Measurements from ENCODE around the gene PLEKHB1. TPM values are rescaled to one million over a fixed set of nuclear protein-coding genes. Genes with fewer than 3 reads are reported as not detected.
A peak's percentile ranks its signal among the peaks of the same experiment; 100 is the strongest.

The PLEKHB1 gene, protein sequence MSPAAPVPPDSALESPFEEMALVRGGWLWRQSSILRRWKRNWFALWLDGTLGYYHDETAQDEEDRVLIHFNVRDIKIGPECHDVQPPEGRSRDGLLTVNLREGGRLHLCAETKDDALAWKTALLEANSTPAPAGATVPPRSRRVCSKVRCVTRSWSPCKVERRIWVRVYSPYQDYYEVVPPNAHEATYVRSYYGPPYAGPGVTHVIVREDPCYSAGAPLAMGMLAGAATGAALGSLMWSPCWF
- polyA plus RNA-seq (ENCODE audit: insufficient read length) = 1.5 TPM

DNA sequence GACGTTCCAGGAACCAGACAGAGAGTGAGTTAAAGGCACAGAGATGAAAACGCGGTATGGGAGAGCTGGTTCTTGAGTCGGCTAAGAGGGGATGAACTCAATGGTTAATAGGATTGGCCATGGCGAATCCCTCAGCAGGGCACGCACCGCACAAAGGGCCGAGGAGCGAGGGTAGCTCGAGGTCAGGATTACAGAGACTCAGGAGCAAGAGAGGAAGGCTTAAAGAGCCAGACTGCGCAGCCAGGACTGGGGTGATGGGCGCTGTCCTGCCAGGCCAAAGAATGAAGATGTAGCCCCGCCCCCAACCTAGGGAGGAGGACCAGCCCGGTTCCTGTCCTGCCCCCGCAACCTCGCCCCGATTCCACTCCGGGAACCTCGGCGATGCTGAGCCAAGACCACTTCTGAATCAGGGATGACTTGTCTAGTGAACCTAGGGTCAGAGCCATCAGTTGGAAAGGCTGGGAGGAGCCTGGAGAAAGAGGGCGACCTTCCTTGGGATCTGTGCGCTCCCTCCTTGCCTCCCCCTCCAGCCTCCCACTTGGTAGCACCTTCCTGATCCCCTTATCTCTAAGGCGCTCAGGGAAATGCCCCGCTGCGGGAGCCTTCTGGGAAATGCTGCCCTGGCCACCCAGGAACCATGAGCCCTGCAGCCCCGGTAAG lies at the start of gene PLEKHB1:
TSS of gene PLEKHB1 (plus strand) at position 610 of the 660 bp plus-strand sequence. CDS start at position 638, 28 bp downstream.
- no peak for DNase-seq (ENCODE audit: low read depth)

DNA sequence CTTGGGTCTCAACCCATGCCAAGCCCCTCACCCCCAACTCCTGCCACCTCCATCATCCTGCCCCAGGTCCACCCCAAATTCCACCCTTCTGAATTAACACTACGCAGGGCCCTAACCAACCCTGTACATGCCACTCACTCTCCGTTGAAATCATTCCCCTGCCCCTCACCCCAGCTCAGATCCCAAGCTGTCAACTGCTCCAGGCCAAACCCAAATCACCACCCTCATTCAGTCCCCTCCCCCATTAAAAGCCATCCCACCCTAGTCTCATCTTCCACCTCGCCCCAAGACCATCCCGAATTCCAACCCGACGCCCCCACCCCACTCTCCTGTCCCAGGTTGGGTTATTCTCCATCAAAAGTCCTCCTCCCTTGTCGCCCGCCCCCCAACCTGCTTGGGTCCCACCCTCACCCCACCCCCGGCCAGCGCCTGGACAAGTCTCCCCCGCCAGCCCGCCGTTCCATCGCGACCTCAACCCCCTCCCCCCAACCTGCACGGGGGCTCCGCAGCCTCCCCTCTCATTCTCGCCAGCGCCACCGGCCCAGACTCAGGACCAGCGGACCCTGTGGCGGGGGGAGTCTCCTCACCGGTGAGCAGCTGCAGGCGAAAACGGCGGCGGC lies 48.9 kb upstream of the PLEKHB1 start:
- no peak for DNase-seq (ENCODE audit: low read depth)

DNA sequence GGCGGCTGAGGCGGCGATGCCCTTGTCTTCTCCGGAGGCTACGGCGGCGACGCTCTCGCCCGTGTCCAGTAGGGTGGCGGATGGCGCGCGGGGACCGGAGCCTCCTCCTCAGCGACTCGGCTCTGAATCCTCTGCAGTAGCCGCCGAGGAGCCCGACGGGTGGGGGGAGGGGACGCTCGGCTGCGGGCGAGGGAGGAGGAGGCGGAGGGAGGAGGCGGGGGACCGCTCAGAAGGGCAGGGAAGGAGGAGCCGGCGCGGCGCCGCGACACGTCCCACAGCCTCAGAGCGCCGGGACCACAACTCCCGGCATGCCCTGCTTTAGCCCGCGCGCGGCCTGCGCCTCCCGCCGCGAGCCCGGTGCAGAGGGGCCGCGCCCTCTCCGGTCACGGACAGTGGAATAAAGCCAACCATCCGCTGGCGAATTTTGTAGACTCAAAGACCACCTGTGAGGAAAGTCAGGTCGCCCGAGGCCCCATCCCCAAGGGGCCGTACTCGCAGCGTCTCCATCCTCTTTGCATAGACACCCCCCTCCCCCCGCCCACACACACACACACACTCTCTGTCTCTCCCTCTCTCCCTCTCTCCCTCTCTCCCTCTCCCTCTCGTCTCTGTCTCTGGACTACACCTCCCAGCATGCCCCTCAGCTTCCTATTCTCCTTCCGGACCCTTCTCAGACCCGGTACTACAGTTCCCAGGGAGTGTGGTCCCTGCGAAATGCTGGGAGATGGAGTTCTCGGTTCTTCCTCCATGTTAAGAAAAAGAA lies 48.2 kb upstream of the PLEKHB1 start, which contains the start of gene FAM168A:
TSS of gene FAM168A (minus strand) at position 157 of the 763 bp plus-strand sequence. CDS start 129,638 bp downstream, outside the sequence.
- peak; percentile 96 for DNase-seq (ENCODE audit: low read depth)

DNA sequence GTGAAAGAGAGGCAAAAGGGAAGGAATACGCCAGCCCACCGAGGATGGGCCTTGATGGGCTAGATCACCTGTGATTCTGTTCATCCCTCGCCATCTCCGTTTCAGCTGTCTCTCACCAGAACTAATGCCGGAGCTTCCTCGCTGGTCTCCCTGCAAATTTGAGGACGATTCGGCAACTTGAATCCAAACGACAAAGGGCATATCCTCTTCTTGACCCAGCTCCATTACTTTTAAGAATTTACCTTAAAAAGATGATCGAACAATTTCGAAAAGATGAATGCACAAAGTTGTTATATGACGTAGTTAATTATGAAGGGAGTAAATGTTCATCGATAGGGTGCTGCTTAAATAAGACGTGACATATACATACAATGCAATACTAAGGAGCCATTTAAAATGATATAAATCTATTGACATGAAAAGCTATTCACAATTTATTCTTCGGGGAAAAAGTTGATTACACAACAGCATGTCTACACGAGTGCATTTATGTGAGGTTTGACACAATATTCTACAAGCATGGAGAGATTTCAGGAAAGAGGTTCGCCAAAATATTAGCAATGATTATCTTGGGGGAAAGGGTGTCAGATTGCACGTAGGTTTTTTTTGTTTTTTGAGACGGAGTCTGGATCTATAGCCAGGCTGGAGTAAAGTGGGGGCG lies 47.5 kb upstream of the PLEKHB1 start:
- DNase-seq (ENCODE audit: low read depth) = no peak

DNA sequence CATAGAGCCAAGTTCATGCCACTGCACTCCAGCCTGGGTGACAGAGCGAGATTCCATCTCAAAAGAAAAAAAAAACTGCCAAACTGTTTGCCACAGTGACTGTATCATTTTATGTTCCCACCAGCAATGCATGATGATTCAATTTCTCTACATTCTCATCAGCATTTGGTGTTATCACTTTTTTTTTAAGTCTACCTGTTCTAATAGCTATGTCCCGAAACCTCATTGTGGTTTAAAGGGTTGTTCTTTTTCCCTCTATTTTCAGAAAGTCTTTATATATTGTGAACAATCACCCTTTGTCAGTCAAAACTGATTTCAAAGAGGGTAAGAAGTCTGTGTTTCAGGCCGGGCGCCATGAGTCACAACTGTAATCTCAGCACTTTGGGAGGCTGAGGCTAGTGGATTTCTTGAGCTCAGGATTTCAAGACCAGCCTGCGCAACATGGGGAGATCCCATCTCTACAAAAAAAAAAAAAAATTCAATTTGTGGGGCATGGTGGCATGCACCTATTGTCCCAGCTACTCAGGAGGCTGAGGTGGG lies 33.7 kb upstream of the PLEKHB1 start:
- DNase-seq (ENCODE audit: low read depth) = no peak

DNA sequence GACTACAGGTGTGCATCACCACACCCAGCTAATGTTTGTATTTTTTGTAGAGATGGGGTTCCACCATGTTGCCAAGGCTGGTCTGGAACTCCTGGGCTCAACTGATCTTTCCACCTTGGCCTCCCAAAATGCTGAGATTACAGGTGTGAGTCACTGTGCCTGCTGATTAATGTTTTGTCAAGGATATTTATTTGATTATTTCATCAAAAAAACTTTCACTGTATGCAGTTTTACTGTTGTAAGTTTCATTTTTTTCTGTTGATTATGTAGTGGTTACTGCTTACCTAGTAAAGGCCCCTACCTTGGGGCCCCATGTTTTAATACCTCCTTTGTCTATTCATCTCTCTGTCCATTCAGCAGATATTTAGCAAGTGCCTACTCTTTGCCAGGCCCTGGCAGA lies 31.8 kb upstream of the PLEKHB1 start:
- DNase-seq (ENCODE audit: low read depth) = no peak

DNA sequence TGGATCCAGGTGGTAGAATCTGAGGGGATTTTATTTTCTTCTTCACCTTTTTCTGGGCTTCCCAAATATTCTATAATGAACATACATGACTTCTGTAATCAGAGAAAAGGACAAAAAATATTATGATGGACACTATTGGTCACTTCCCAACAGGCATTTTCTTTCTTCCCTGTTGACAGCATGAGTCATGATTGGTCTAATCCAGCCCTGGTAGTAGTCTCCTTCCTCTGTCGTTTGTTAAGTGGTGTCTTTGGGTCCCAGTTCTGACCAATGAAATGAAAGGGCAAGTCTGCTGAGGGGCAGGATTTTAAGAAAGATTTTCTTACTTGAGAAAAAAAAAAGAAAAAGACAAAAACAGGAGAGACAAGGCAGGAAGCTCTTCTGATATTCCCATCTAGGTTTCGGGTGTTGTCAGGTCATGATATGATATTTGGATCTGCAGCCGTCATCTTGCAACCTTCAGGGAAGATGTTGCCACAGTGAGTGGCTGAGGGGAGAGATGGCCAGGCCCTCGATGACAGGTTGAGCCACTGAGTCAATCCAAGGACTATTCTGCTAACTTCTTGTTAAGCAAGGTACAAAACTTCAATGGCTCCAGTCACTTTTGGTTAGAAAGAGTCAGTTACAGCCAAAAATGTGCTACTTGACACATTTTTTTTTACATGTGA lies 23.3 kb upstream of the PLEKHB1 start:
- no peak for DNase-seq (ENCODE audit: low read depth)

DNA sequence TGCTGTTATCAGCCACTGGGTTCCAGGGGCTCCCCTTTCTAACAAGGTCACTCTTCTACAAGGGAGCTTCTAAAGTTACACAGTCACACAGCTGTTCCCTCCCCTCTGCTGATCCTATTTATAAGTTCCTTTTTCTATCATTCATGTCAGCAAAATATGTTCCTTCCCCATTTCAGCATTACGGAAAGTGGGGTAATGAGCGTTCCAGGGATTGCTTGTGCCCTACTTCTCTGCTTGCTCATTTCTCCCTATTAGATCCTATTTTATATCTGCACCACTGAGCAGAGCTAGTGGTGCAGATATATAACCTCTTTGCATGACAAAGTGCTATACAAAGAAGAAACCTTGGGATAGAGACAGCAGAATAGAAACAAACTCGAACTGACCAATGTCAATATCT lies 22.7 kb upstream of the PLEKHB1 start:
- DNase-seq (ENCODE audit: low read depth) = no peak

DNA sequence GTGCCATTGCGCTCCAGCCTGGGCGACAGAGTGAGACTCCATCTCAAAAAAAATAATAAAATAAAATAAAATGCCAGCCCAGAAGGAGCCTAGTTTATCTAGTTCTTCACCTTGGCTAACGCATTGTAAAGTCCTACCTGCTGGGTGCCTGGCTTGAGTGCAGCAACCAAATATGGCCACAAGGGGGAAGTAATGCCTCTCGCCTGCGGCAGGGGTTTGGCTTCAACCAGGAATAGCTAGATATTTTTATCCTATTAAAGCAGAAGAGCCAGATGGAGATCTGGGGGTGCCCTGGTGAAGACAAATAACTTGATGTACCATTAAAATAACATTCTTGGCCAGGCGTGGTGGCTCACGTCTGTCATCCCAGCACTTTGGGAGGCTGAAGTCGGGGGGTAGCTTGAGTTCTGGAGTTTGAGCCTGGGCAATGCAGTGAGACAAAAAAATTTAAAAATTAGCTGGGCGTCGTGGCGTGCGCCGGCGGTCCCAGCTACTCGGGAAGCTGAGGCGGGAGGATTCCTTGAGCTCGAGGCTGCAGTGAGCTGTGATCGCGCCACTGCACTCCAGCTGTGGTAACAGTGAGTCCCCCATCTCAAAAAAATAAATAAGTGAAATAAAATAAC lies 20.6 kb upstream of the PLEKHB1 start:
- DNase-seq (ENCODE audit: low read depth) = peak; percentile 46

DNA sequence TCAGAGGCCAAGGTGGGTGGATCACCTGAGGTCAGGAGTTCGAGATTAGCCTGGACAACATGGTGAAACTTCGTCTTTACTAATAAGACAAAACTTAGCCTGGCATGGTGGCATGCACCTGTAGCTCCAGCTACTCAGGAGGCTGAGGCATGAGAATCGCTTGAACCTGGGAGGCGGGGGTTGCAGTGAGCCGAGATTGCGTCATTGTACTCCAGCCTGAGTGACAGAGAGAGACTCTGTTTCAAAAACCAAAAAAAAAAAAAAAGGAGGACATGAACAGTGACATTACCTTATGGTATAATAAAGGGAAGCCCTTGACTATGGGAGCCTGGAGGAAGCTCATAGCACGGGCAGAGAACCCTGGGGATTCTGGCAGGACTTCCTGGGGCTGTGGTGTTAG lies 16.5 kb upstream of the PLEKHB1 start:
- no peak for DNase-seq (ENCODE audit: low read depth)

DNA sequence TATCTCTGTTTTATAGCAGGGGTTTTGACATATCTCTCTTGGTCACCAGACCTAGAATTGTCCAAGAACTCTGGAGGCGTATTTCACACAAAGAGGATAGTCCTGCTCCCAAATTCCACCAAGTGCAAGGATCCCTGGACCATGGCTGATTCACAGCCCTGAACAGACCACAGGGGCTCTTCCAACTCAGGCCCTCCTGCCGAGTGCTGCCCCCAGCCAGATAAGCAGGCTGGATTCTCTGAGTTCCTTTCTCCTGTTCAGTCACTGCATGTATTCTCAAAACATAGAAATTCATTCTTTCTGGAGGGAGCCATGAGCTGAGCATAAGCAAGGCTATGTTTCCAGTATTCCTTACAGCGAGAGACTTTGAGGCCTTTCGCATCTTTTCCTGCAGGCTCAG lies 13.4 kb upstream of the PLEKHB1 start:
- no peak for DNase-seq (ENCODE audit: low read depth)

DNA sequence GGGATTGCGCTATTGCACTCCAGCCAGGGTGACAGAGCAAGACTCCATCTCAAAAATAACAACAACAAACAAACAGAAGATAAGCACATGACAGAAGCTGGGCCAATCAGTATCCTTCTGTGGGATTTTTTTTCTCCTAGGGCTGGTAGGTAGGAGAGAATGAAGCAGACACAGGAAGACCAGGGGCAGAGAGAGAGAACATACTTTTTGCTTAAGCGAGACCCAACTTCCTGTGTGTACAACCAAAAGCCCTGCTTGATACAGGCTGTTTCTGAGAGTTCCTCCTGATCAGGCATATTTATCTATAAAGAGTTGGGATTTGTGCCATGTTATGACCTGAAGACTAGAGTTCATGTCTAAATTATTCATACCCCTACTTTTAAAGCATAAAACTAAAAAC lies 12.4 kb upstream of the PLEKHB1 start:
- DNase-seq (ENCODE audit: low read depth) = no peak

DNA sequence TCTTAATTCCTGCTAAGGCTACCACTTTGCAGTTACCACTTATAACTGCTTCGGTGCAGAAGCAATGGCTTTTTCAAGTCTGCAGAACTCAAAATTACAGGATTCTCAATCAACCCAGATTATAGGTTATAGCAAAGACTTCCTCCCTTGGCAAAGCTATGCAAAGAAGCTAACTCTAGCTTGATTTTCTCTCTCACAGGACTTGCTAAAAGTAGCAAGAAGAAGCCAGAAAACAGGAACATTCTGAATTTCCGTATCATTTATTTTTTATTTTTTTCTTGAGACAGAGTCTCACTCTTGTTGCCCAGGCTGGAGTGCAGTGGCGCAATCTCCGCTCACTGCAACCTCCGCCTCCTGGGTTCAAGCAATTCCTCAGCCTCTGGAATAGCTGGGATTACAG lies 10.7 kb upstream of the PLEKHB1 start:
- DNase-seq (ENCODE audit: low read depth) = no peak

DNA sequence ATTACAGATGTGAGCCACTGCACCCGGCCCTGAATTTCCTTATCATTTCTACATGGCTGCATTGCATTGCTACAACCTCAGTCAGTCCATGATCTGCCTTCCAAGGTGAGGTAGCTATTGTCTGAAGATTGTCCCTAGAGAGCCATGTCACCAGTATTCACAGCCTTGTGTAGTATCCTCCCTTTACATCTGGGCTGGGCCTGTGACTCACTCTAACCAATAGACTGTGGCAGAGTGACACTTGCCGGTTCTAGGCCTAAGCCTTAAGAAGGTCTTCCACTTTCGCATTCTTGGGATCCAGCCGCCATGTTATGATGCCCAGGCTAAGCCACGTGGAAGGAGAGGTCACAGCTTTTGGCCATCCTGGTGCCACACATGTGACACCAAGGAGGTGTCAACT lies 10.1 kb upstream of the PLEKHB1 start:
- no peak for DNase-seq (ENCODE audit: low read depth)

DNA sequence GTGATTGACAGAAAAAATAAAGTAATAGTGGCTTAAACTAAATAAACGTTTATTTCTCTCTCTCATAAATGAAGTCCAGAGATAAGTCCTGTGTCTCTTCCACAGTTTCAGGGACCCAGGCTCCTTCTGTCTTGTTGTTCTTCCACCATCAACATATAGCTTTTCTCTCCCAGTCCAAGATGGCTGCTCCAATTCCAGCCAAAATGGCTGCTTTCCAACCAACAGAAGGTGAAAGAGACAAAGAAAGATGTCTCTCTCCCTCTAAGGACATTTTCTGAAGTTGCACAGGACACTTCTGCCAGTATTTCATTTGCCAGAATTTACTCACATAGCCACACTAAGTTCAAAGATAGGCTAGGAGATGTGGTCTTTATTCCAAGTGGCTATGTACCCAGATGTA lies 9.4 kb upstream of the PLEKHB1 start:
- no peak for DNase-seq (ENCODE audit: low read depth)

DNA sequence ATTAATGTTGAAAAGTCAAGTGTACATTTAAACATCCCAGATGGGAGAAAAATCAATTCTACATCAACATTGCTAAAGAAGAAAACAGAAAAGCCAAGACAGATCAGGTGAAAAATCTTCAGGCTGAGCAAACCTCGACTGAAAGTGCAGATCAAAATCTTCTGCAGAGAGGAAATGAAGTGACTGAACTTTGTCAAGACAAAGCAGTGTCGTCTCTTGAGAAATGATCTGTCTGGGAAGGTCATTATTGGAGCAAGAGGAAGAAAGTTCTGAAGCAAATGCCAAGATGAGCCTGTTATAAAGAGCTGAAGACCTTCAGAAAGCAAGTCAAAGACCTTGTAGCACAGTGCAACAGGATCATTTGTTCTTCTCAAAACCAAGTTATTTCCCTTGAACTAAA lies 5.8 kb upstream of the PLEKHB1 start:
- no peak for DNase-seq (ENCODE audit: low read depth)

DNA sequence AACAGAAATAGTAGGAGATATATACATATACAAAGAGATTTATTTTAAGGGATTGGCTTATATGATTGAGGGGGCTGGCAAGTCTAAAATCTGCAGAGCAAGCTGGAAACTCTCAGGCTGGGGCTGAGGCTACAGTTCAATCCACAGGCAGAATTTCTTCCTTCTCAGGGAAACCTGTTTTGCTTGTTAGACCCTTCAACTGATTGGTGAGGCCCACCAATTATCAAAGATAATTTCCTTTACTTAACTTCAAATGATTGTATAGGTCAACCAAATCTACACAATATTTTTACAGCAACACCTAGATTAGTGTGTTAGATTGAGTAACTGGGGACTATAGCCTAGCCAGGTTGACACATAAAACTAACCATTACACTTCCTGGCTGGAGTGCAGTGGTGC lies 4.7 kb upstream of the PLEKHB1 start:
- DNase-seq (ENCODE audit: low read depth) = no peak

DNA sequence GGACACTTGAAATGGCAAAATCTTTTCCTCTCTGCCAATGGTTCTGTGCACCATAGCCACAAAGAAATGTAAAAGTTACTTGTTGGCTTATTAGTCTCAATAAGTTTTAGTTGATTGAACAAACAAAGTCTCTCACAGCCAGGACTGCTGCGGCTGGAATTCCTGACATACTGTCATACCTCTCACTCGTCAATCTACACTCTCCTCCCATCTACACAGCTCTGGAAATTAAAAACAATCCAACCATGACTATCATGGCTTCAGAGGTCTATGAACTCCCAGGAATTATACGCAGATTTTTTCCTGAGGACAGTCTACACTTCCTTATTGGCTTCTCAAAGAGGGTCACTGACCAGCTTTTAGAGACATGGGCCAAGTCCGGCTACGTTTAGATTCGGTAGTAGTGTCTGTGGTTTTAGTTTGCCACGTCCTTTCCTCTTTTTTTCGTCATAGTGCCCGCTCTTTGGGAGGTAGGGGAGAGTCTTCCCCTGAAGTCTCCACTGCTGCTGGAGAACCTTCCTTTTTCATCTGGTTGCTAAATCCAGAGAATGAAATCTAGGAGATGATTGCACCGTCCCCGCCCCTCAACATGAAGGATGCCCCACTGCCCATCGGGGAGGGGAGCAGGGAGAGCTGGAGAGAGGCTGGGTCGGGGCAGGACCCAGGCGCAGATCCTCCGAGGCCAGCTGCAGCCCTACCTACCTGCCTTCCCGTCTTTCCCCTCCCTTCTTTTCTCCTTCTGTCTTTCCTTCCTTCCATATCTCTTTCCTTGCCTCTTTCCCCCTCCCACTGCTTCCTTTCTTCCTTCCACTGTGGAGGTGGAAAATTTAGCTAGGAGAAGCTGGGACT lies 1.0 kb upstream of the PLEKHB1 start:
- no peak for DNase-seq (ENCODE audit: low read depth)

DNA sequence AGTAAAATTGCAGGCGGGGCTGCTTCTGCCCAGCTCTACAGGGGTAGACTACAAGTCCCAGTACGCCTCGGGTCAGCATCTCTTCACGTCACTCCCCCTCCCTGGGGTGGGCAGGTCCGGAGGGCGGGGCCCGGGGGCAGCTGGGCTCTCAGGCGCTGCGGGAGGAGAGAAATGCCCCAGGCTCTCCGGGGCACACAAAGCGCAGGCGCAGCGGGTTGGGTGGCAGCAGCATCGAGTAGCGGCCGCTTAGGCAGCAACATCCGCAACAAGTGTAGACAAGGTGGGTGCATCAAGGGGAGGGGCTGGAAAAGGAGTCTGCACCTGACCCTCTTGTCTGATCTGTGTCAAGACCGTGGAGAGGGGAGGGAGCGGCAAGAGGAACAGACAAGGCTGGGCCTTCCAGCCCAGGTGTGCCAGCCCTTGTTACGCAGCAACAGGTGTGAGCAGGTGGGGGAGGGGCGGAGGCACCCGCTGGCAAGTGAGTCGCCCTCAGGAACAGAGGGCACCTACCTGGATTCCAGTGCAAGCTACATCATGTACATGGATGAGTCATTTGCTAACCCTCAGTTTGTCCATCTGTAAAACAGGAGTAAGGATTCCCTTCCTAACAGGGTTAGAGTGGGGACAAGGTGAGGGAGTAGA lies 1.2 kb downstream of the PLEKHB1 start:
- no peak for DNase-seq (ENCODE audit: low read depth)
